Left hindlimb (tissue), 1 donor: Measurements from ENCODE around the gene ARL16.

Experiments used
- DNase-seq: peaks from one replicate; pipeline ENCODE4 v3.0.0-alpha.2; 2018

The ARL16 gene

GRCh38 chr17:81666342-81667191 is 17.0 kb downstream of the ARL16 start, which contains the start of the genes CCDC137 and OXLD1:
Gene CCDC137, plus strand, starts transcription at chr17:81666737. Its CDS starts 30 bp downstream, at chr17:81666767.
Gene OXLD1, minus strand, starts transcription at chr17:81666605. Its CDS starts 28 bp downstream, at chr17:81666577.
- DNase-seq: peak; percentile 96

- DNase-seq: no peak
Observed at GRCh38 chr17:81666092-81666341, 17.6 kb downstream of the ARL16 start.

- DNase-seq: no peak
Observed at GRCh38 chr17:81665205-81666091, 18.1 kb downstream of the ARL16 start.

GRCh38 chr17:81664051-81664470 is 19.5 kb downstream of the ARL16 start:
- no peak for DNase-seq

- DNase-seq: no peak
Observed at GRCh38 chr17:81662002-81662401, 21.6 kb downstream of the ARL16 start.

GRCh38 chr17:81660441-81660840 is 23.2 kb downstream of the ARL16 start:
- no peak for DNase-seq

- no peak for DNase-seq
Observed at GRCh38 chr17:81659038-81659437, 24.6 kb downstream of the ARL16 start.

GRCh38 chr17:81656835-81657234 is 26.8 kb downstream of the ARL16 start:
- DNase-seq: no peak

- no peak for DNase-seq
Observed at GRCh38 chr17:81656118-81656743, 27.4 kb downstream of the ARL16 start, which contains the start of gene PDE6G. Gene PDE6G, minus strand, starts transcription at chr17:81656542. Its CDS starts 3,237 bp downstream, at chr17:81653305.

- no peak for DNase-seq
Observed at GRCh38 chr17:81655378-81656117, 28.0 kb downstream of the ARL16 start.

- no peak for DNase-seq
Observed at GRCh38 chr17:81652906-81653771, 30.5 kb downstream of the ARL16 start.

- DNase-seq: no peak
Observed at GRCh38 chr17:81651692-81652091, 31.9 kb downstream of the ARL16 start.

GRCh38 chr17:81650951-81651350 is 32.6 kb downstream of the ARL16 start:
- no peak for DNase-seq

- no peak for DNase-seq
Observed at GRCh38 chr17:81648707-81649085, 34.9 kb downstream of the ARL16 start.

GRCh38 chr17:81648013-81648706 is 35.4 kb downstream of the ARL16 start:
- no peak for DNase-seq

- DNase-seq: no peak
Observed at GRCh38 chr17:81647640-81648012, 36.0 kb downstream of the ARL16 start.

- DNase-seq: no peak
Observed at GRCh38 chr17:81646869-81647600, 36.6 kb downstream of the ARL16 start.

- no peak for DNase-seq
Observed at GRCh38 chr17:81644976-81645952, 38.3 kb downstream of the ARL16 start.

GRCh38 chr17:81644496-81644895 is 39.1 kb downstream of the ARL16 start:
- DNase-seq: no peak
